GM18870 (cell line): ENCODE results near the gene ZNF280A.
"Not testable (repeated sequence)": the region's sequence is repeated elsewhere in the genome, so short reads cannot be mapped to it uniquely, and the experiment has no call there.

ENCODE experiments used
- ATAC-seq: cut with Tn5 transposase; IDR thresholded peaks from one replicate; pipeline ENCODE4 v1.9.1; 2021; ENCODE audit warnings: moderate library complexity; ENCODE audit not compliant: unreplicated experiment

Gene ZNF280A

GRCh38 chr22:22514431-22514830, 5.6 kb downstream of the ZNF280A start:
- not testable (repeated sequence) for ATAC-seq

- no peak for ATAC-seq
Measured at GRCh38 chr22:22513619-22514018, 6.5 kb downstream of the ZNF280A start.

- no peak for ATAC-seq
Measured at GRCh38 chr22:22512951-22513350, 7.1 kb downstream of the ZNF280A start.

GRCh38 chr22:22510833-22511232, 9.2 kb downstream of the ZNF280A start:
- ATAC-seq: not testable (repeated sequence)

GRCh38 chr22:22509912-22510311, 10.2 kb downstream of the ZNF280A start:
- not testable (repeated sequence) for ATAC-seq

GRCh38 chr22:22508274-22509176, 11.5 kb downstream of the ZNF280A start, which contains the start of gene ZNF280B:
TSS of gene ZNF280B (minus strand) at chr22:22508742. CDS start at chr22:22489398, 19,344 bp downstream.
- no peak for ATAC-seq

GRCh38 chr22:22507743-22508273, 12.3 kb downstream of the ZNF280A start:
- no peak for ATAC-seq

- ATAC-seq: no peak
Measured at GRCh38 chr22:22506736-22507135, 13.3 kb downstream of the ZNF280A start.

- ATAC-seq: no peak
Measured at GRCh38 chr22:22498267-22498666, 21.8 kb downstream of the ZNF280A start.

- not testable (repeated sequence) for ATAC-seq
Measured at GRCh38 chr22:22491589-22491988, 28.5 kb downstream of the ZNF280A start.

- no peak for ATAC-seq
Measured at GRCh38 chr22:22488736-22489135, 31.3 kb downstream of the ZNF280A start.

- ATAC-seq: no peak
Measured at GRCh38 chr22:22487869-22488597, 32.0 kb downstream of the ZNF280A start.

GRCh38 chr22:22487059-22487458, 33.0 kb downstream of the ZNF280A start:
- ATAC-seq: no peak

- ATAC-seq: no peak
Measured at GRCh38 chr22:22486132-22486899, 33.8 kb downstream of the ZNF280A start.

GRCh38 chr22:22485524-22485923, 34.5 kb downstream of the ZNF280A start:
- ATAC-seq: no peak

GRCh38 chr22:22484023-22484422, 36.0 kb downstream of the ZNF280A start:
- no peak for ATAC-seq

- no peak for ATAC-seq
Measured at GRCh38 chr22:22480940-22481339, 39.1 kb downstream of the ZNF280A start.

GRCh38 chr22:22479999-22480532, 40.0 kb downstream of the ZNF280A start:
- no peak for ATAC-seq

GRCh38 chr22:22479116-22479515, 41.0 kb downstream of the ZNF280A start:
- ATAC-seq: no peak

- ATAC-seq: no peak
Measured at GRCh38 chr22:22478470-22478869, 41.6 kb downstream of the ZNF280A start.

- ATAC-seq: no peak
Measured at GRCh38 chr22:22474733-22475132, 45.3 kb downstream of the ZNF280A start.
